Measurements from ENCODE around the gene BCL2L12. TPM values are rescaled to one million over a fixed set of nuclear protein-coding genes. Genes with fewer than 3 reads are reported as not detected.
A peak's percentile ranks its signal among the peaks of the same experiment; 100 is the strongest.

The BCL2L12 gene
- total RNA-seq, 1 experiment from 2014 or later, result 93.9 TPM

GRCh38 chr19:49665036-49665350 lies 740 bp upstream of the BCL2L12 start (continued):
- TF ChIP-seq EZH2phosphoT487 (IDR thresholded peaks at IDR 0.05; ENCODE audit: borderline replicate concordance), result no peak
- no peak for TF ChIP-seq SP1 (IDR thresholded peaks at IDR 0.05; ENCODE audit: low read depth)
- no peak for TF ChIP-seq CBX3 (IDR thresholded peaks at IDR 0.05; ENCODE audit: low read depth)
- no peak for TF ChIP-seq ZNF274 (IDR thresholded peaks at IDR 0.05; ENCODE audit: low read depth, low read length)
- TF ChIP-seq EZH2 (IDR thresholded peaks at IDR 0.05), result no peak
- no peak for TF ChIP-seq JUND (IDR thresholded peaks at IDR 0.05)

GRCh38 chr19:49666120-49666444 lies 349 bp downstream of the BCL2L12 start:
- Histone ChIP-seq H3K9ac (ENCODE audit: low read length) (peak overlapping the region; percentile 91), H3K27me3 (ENCODE audit: insufficient read depth, low read length) (no peaks in the 10 kb centered on the region), H3K79me2 (ENCODE audit: insufficient read depth, low read length) (peaks cover 59% of the 10 kb centered on the region), H3K4me1 (ENCODE audit: control insufficient read depth in 1 of 2, insufficient read depth in 2 of 2, low read length in 2 of 2) (peaks cover 6 to 30% of the 10 kb centered on the region in 2 experiments; a peak in 3 of 4 replicates), H4K20me1 (ENCODE audit: insufficient read depth) (no peaks in the 10 kb centered on the region), H3K9me3 (ENCODE audit: control insufficient read depth in 1 of 2, insufficient read depth in 1 of 2, low read depth in 1 of 2, low read length in 2 of 2) (no peaks in the 10 kb centered on the region), H3K27ac (ENCODE audit: low read depth, low read length) (peak overlapping the region; percentile 95), H3K4me3 (replicated peaks in 1 of 2; ENCODE audit: low read depth in 1 of 2, low read length in 2 of 2) (peak overlapping the region; percentile 90 to 95), H3K4me2 (ENCODE audit: low read length) (peak overlapping the region; percentile 78), H2AFZ (ENCODE audit: low read depth, low read length, poor library complexity, severe bottlenecking) (no peak overlapping the region), H3K9me2 (ENCODE audit: insufficient read depth) (no peaks in the 10 kb centered on the region), H3K36me3 (ENCODE audit: control insufficient read depth in 1 of 2, insufficient read depth in 2 of 2, low read length in 2 of 2) (peaks cover 3 to 36% of the 10 kb centered on the region in 2 experiments; a peak in 3 of 4 replicates)
- ATAC-seq, result peak; percentile 9
- no peak for DNase-seq (ENCODE audit: low read depth, low spot score)
- CTCF ChIA-PET, result interaction anchor here (2.0 kb wide), 1 partner anchor 11 kb away, joined by 6 read pairs; the partner anchor contains the start of gene PRMT1
- BruUV-seq (replicated peaks), result TSS peak; percentile 82
- intact Hi-C loops (cut with micrococcal nuclease), result no loop called here
- RAD21 ChIA-PET (ENCODE audit: low non-redundant PET in 1 of 2, low total read pairs in 2 of 2, uncharacterized antibody in 2 of 2, unreplicated experiment in 2 of 2), result no interaction called here
- no peak for TF ChIP-seq EGR1 (IDR thresholded peaks at IDR 0.05; ENCODE audit: low read depth)
- TF ChIP-seq POLR2A (IDR thresholded peaks at IDR 0.05; ENCODE audit: borderline replicate concordance, extremely low read depth, insufficient read depth, insufficient read length), result no peak
- TF ChIP-seq ELF1 (IDR thresholded peaks at IDR 0.05; ENCODE audit: borderline replicate concordance, low read depth), result no peak
- TF ChIP-seq CTCF (IDR thresholded peaks at IDR 0.05 in 2 of 3, conservative IDR thresholded peaks at IDR 0.05 in 1 of 3; ENCODE audit: borderline replicate concordance in 1 of 3, insufficient read depth in 1 of 3, low read depth in 2 of 3, low read length in 2 of 3), result 0 out of 6 replicates have a peak, but pooled peaks of 1 of the 3 experiments have one; percentile 10
- no peak for TF ChIP-seq MAX (IDR thresholded peaks at IDR 0.05)
- POLR2A ChIA-PET, result interaction anchor here (2.2 to 2.9 kb wide), 2 partner anchors 9 to 24 kb away, joined by 15 to 53 read pairs; partner anchors contain the start of genes PRMT1 and SCAF1
